ENCODE results near the gene SPCS3. TPM values are rescaled to one million over a fixed set of nuclear protein-coding genes. Genes with fewer than 3 reads are reported as not detected.
"Not testable (repeated sequence)": the region's sequence is repeated elsewhere in the genome, so short reads cannot be mapped to it uniquely, and the experiment has no call there.

SPCS3 gene
- total and polyA plus RNA-seq, 7 donors = 20.8 to 75.8 (median 44.8) TPM

DNA sequence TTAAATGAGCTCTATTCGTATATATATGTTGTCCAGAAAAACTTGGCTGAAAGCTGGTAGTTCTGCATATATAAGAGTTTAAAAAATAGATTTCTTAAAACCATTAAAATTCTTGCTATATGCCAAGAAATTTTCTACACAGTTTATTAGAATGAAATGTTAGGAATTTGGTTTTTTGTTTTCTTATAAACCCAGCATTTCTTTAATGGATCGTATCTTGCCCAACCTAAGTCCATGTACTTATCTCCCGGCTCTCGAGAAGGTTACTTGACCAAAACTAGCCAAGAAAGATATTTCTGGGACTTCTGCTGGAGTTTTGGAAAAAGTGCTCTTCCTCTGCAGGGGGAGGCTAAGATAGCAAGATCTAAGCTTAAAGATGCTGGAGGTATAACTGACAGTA is 46.0 kb upstream of the SPCS3 start:
- Histone ChIP-seq H3K27me3 (ENCODE audit: insufficient read depth in 3 of 3, low read length in 2 of 3) (no peaks in the 10 kb centered on the region), H3K4me1 (peaks cover 41% of the 10 kb centered on the region), H3K36me3 (ENCODE audit: insufficient read depth in 1 of 2, low read depth in 1 of 2) (no peaks in the 10 kb centered on the region), H3K27ac (peak overlapping the region; percentile 94), H3K9me3 (no peaks in the 10 kb centered on the region), H3K4me3 (peak overlapping the region; percentile 20)
- ATAC-seq = no peak
- TF ChIP-seq, protein P1, sequence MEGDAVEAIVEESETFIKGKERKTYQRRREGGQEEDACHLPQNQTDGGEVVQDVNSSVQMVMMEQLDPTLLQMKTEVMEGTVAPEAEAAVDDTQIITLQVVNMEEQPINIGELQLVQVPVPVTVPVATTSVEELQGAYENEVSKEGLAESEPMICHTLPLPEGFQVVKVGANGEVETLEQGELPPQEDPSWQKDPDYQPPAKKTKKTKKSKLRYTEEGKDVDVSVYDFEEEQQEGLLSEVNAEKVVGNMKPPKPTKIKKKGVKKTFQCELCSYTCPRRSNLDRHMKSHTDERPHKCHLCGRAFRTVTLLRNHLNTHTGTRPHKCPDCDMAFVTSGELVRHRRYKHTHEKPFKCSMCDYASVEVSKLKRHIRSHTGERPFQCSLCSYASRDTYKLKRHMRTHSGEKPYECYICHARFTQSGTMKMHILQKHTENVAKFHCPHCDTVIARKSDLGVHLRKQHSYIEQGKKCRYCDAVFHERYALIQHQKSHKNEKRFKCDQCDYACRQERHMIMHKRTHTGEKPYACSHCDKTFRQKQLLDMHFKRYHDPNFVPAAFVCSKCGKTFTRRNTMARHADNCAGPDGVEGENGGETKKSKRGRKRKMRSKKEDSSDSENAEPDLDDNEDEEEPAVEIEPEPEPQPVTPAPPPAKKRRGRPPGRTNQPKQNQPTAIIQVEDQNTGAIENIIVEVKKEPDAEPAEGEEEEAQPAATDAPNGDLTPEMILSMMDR (IDR thresholded peaks at IDR 0.05) = no peak
- intact Hi-C loops (cut with DNase I) = loop anchor here in 1 of 2 donors (1.0 kb wide), 1 partner anchor 118 kb away; no protein-coding TSS in a partner anchor
- no peak for DNase-seq
- WGBS, 3 donors = 81 to 91% (median 83%) methylated on average over 4 of the region's 4 CpGs

DNA sequence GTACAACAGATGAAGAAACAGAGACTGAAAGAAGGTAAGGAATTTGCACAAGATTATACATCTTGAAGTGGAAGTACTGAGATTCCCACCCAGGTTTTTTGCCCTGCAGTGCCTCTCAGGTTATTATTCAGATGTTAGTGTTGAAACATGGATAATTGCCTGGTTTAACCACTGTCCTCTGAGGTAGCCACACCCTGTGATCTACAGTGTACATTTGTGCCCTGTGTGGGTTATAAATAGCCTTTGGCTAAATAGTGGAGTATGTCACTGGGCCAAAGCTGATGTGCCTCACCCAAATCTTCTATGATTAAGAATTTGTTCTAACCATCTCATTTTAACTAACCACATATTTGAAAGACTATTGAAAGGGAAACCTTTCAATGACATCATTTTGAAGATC is 45.3 kb upstream of the SPCS3 start:
- Histone ChIP-seq H3K27ac (peak overlapping the region; percentile 94), H3K4me1 (peaks cover 41% of the 10 kb centered on the region), H3K36me3 (ENCODE audit: insufficient read depth in 1 of 2, low read depth in 1 of 2) (no peaks in the 10 kb centered on the region), H3K27me3 (ENCODE audit: insufficient read depth in 3 of 3, low read length in 2 of 3) (no peaks in the 10 kb centered on the region), H3K4me3 (peak overlapping the region; percentile 20), H3K9me3 (no peaks in the 10 kb centered on the region)
- intact Hi-C loops (cut with DNase I) = no loop called here
- no peak for DNase-seq
- ATAC-seq = peak; percentile 66 to 76 (median 72)
- TF ChIP-seq, protein P1 (IDR thresholded peaks at IDR 0.05) = no peak

DNA sequence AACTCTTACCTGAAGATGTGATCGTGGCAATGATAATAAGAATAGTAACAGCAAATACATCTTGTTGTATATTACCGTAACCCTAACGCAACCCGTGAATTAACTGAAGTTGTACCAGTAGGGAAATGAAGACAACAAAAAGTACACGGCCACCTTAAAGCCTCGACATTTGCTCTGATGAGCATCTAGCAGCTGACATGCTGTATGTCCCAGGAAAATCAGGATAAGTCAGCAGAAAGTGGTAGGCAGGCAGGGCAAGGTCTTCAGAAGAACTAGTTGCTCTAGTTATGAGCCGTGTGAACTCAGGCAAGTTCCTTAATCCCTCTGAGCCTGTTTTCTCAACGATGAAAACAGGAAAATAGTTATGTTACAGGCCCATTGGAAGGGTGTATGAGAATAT is 43.1 kb upstream of the SPCS3 start:
- TF ChIP-seq, protein P1 (IDR thresholded peaks at IDR 0.05) = no peak
- peak; percentile 31 to 61 (median 38) for ATAC-seq
- H3K4me3 ChIP-seq = peak overlapping the region; percentile 64

DNA sequence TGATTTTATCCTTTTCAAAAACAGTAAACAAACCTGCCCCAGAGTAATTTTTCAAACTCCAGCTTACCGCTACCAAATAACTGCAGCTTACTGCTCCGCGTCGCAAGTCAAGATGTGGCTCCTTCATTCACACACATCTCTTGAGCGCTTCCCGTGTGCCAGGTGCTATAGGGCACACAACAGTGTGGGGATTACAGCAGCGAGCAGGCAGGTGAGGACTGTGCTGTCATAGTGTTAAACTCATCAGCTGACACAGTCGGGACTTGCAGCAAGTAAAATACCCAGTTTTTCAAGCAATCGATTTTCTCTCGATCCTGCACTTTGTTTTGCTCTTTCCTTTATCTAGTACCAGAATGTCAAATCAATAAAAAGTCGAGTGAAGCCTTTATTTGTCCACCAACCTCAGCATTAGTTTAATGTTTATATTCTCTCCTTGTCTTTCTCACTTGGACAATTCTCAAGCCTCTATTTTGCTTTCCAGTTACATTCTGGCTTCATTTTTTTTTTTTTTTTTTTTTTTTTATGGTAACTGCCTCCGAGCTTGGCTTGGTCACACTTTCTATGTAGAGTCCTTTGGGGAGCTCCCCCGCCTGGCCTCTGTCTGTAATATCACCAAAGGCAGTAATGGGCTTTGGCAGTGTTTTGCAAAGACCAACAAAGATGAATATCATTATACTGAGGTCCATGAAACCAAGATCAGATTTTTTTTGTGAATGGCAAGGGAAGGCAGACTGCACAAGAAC is 42.4 kb upstream of the SPCS3 start:
- H3K4me1 ChIP-seq = peaks cover 33% of the 10 kb centered on the region
- H3K9me3 ChIP-seq = no peaks in the 10 kb centered on the region
- intact Hi-C loops (cut with DNase I) = loop anchor here (2.0 to 5.0 kb wide), 2 partner anchors 120 to 127 kb away; no protein-coding TSS in a partner anchor
- peak overlapping the region; percentile 94 for H3K27ac ChIP-seq
- no peaks in the 10 kb centered on the region for H3K36me3 ChIP-seq (ENCODE audit: insufficient read depth in 1 of 2, low read depth in 1 of 2)
- no peaks in the 10 kb centered on the region for H3K27me3 ChIP-seq (ENCODE audit: insufficient read depth in 3 of 3, low read length in 2 of 3)
- peak; percentile 75 to 85 (median 80) for ATAC-seq
- peak; percentile 40 to 78 for DNase-seq
- H3K4me3 ChIP-seq = peak overlapping the region; percentile 64
- 45 to 65% (median 51%) methylated on average over 13 of the region's 13 CpGs for WGBS, 3 donors
- TF ChIP-seq, protein P1 (IDR thresholded peaks at IDR 0.05) = peak; percentile 62

More for the DNA sequence above, 43.1 kb upstream of the SPCS3 start:
- DNase-seq = no peak
- peaks cover 33% of the 10 kb centered on the region for H3K4me1 ChIP-seq
- no peaks in the 10 kb centered on the region for H3K9me3 ChIP-seq
- H3K27ac ChIP-seq = peak overlapping the region; percentile 94
- H3K36me3 ChIP-seq (ENCODE audit: insufficient read depth in 1 of 2, low read depth in 1 of 2) = no peaks in the 10 kb centered on the region
- 45 to 68% (median 46%) methylated on average over 8 of the region's 8 CpGs for WGBS, 3 donors
- H3K27me3 ChIP-seq (ENCODE audit: insufficient read depth in 3 of 3, low read length in 2 of 3) = no peaks in the 10 kb centered on the region
- intact Hi-C loops (cut with DNase I) = loop anchor here (2.0 to 5.0 kb wide), 2 partner anchors 119 to 126 kb away; no protein-coding TSS in a partner anchor

DNA sequence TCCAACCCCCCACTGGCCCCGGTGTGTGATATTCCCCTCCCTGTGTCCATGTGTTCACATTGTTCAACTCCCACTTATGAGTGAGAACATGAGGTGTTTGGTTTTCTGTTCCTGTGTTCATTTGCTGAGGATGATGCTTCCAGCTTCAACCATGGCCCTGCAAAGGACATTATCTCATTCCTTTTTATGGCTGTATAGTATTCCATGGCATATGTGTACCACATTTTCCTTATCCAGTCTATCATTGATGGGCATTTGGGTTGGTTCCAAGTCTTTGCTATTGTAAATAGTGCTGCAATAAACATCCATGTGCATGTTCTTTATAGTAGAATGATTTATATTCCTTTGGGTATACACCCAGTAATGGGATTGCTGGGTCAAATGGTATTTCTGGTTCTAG is 40.2 kb upstream of the SPCS3 start:
- WGBS, 3 donors = 96 to 100% (median 96%) methylated on average over 1 of the region's 1 CpG

More for the DNA sequence above, 40.2 kb upstream of the SPCS3 start:
- H3K27me3 ChIP-seq (ENCODE audit: insufficient read depth in 3 of 3, low read length in 2 of 3); DNase-seq; H3K36me3 ChIP-seq (ENCODE audit: insufficient read depth in 1 of 2, low read depth in 1 of 2); ATAC-seq; H3K4me3 ChIP-seq; H3K9me3 ChIP-seq; H3K27ac ChIP-seq: not testable (repeated sequence)
- peaks cover 18% of the 10 kb centered on the region for H3K4me1 ChIP-seq
- intact Hi-C loops (cut with DNase I) = loop anchor here in 1 of 2 donors (5.0 kb wide), 1 partner anchor 122 kb away; no protein-coding TSS in a partner anchor

Measured in psoas muscle (tissue), 8 donors.